A549 (cell line): ENCODE data around the gene ICAM5. TPM values are rescaled to one million over a fixed set of nuclear protein-coding genes. Genes with fewer than 3 reads are reported as not detected.

ENCODE experiments used
- ATAC-seq, 2 experiments: fragments of 200-7000 bp in 1 of 2; fragments of >200 bp in 1 of 2; cut with Nextera tagmentation in 1 of 2; cut with Tn5 transposase in 1 of 2; 3 replicates each; pipeline versions ENCODE4 v1.8.0 to v1.9.1; 2018 to 2020; ENCODE audit warnings: mild to moderate bottlenecking in 1 of 2, moderate library complexity in 1 of 2
- CTCF ChIA-PET: fragments of 300-600 bp; sonication (Branson Sonifier 250); formaldehyde crosslinking; extraction: SDS; loops from one replicate; lab custom pipeline; 2021; ENCODE audit warnings: antibody characterized with exemption, inconsistent platforms; lab: Yijun Ruan, JAX
- POLR2A ChIA-PET: fragments of 350-600 bp; formaldehyde crosslinking; extraction: SDS; loops from one replicate; lab custom pipeline; 2021; ENCODE audit warnings: antibody characterized with exemption, inconsistent platforms; lab: Yijun Ruan, JAX
- DNase-seq, 2 experiments: peaks; one replicate each; pipeline versions ENCODE4 v3.0.0 to v3.0.0-alpha.2; 2011 to 2016; ENCODE audit warnings: low read depth in 1 of 2, low spot score in 1 of 2
- FAIRE-seq: peaks from 2 replicates; lab custom pipeline; 2011; peaks lifted over from hg19 to GRCh38; lab: Jason Lieb, UNC
- H3K27ac ChIP-seq, 2 experiments: fragments of >200 bp; sonication (Bioruptor Twin); formaldehyde crosslinking; 3 replicates each; pipeline ENCODE4 v1.5.1; 2016 to 2017
- H3K4me1 ChIP-seq: fragments of >200 bp; sonication (Bioruptor Twin); formaldehyde crosslinking; 3 replicates; pipeline ENCODE4 v1.6.1; 2016
- H3K4me2 ChIP-seq: fragments of >200 bp; sonication (Bioruptor Twin); formaldehyde crosslinking; 3 replicates; pipeline ENCODE4 v1.6.1; 2016
- H3K4me3 ChIP-seq: fragments of >200 bp; sonication (Bioruptor Twin); formaldehyde crosslinking; 3 replicates; pipeline ENCODE4 v1.5.1; 2016
- H3K9me3 ChIP-seq: fragments of >200 bp; sonication (Bioruptor Twin); formaldehyde crosslinking; 3 replicates; pipeline ENCODE4 v1.6.1; 2016
- ATOH8 ChIP-seq: fragments of 250-450 bp; sonication (Bioruptor Pico); IDR thresholded peaks from 2 replicates; pipeline ENCODE4 v1.5.0; 2020; ENCODE audit warnings: low read depth, mild to moderate bottlenecking, moderate library complexity
- CBX2 ChIP-seq: fragments of 200-600 bp; sonication (generic); IDR thresholded peaks from 2 replicates; pipeline ENCODE4 v1.6.1; 2016; ENCODE audit warnings: low read depth, mild to moderate bottlenecking, borderline replicate concordance
- CHD2 ChIP-seq: fragments of 150-350 bp; IDR thresholded peaks from 2 replicates; pipeline ENCODE4 v1.6.1; 2014; ENCODE audit warnings: low read length; ENCODE audit not compliant: partially characterized antibody
- CHD4 ChIP-seq: fragments of 200-600 bp; sonication (generic); IDR thresholded peaks from 2 replicates; pipeline ENCODE4 v1.6.1; 2016; ENCODE audit warnings: antibody characterized with exemption, mild to moderate bottlenecking, borderline replicate concordance
- ESRRA ChIP-seq: fragments of 150-350 bp; IDR thresholded peaks from 2 replicates; pipeline ENCODE4 v1.6.1; 2014; ENCODE audit warnings: mild to moderate bottlenecking, low read length, borderline replicate concordance
- FOSB ChIP-seq: fragments of 250-450 bp; sonication (Bioruptor Pico); IDR thresholded peaks from 2 replicates; pipeline ENCODE4 v1.5.0; 2020; ENCODE audit warnings: mild to moderate bottlenecking, moderate library complexity
- GATA3 ChIP-seq: IDR thresholded peaks from 2 replicates; pipeline ENCODE4 v1.6.1; 2012; ENCODE audit warnings: borderline replicate concordance
- HDAC2 ChIP-seq: fragments of 200-600 bp; sonication (generic); IDR thresholded peaks from 2 replicates; pipeline ENCODE4 v1.6.1; 2016
- HEYL ChIP-seq: fragments of 250-450 bp; sonication (Bioruptor Pico); IDR thresholded peaks from 2 replicates; pipeline ENCODE4 v1.8.0; 2021; ENCODE audit warnings: mild to moderate bottlenecking, moderate library complexity
- JUN ChIP-seq, 2 experiments: fragments of >200 bp; sonication (Bioruptor Twin); formaldehyde crosslinking; IDR thresholded peaks; 2 replicates in 1 of 2; 3 replicates in 1 of 2; pipeline ENCODE4 v1.6.1; 2016 to 2017
- MAFK ChIP-seq: fragments of 450-650 bp; IDR thresholded peaks from 2 replicates; pipeline ENCODE4 v1.6.1; 2014; ENCODE audit not compliant: partially characterized antibody
- MAX ChIP-seq: IDR thresholded peaks from 2 replicates; pipeline ENCODE4 v1.6.1; 2012
- NFE2L2 ChIP-seq: fragments of 150-350 bp; conservative IDR thresholded peaks from 2 replicates; pipeline ENCODE4 v1.6.1; 2014; ENCODE audit warnings: low read length
- NPAS2 ChIP-seq: fragments of 250-450 bp; sonication (Bioruptor Pico); IDR thresholded peaks from 2 replicates; pipeline ENCODE4 v1.8.0; 2022; ENCODE audit warnings: mild to moderate bottlenecking, moderate library complexity, borderline replicate concordance
- PHF8 ChIP-seq: fragments of 200-600 bp; sonication (generic); IDR thresholded peaks from 2 replicates; pipeline ENCODE4 v1.6.1; 2016; ENCODE audit warnings: low read depth, mild to moderate bottlenecking, antibody characterized with exemption, moderate library complexity, borderline replicate concordance
- RCOR1 ChIP-seq: fragments of 150-350 bp; IDR thresholded peaks from 2 replicates; pipeline ENCODE4 v1.6.1; 2014; ENCODE audit warnings: antibody characterized with exemption, low read length, low read depth
- RNF2 ChIP-seq: fragments of 200-600 bp; sonication (generic); IDR thresholded peaks from 2 replicates; pipeline ENCODE4 v1.6.1; 2016; ENCODE audit warnings: low read depth, mild to moderate bottlenecking, antibody characterized with exemption, moderate library complexity, borderline replicate concordance
- SREBF2 ChIP-seq: fragments of 450-650 bp; IDR thresholded peaks from 2 replicates; pipeline ENCODE4 v1.6.1; 2014; ENCODE audit warnings: mild to moderate bottlenecking, moderate library complexity
- TP53 ChIP-seq: fragments of 250-450 bp; sonication (Bioruptor Pico); IDR thresholded peaks from 2 replicates; pipeline ENCODE4 v1.5.0; 2021; ENCODE audit warnings: mild to moderate bottlenecking, moderate library complexity
- ZC3H11A ChIP-seq: fragments of 450-650 bp; IDR thresholded peaks from 2 replicates; pipeline ENCODE4 v1.6.1; 2014; ENCODE audit warnings: antibody characterized with exemption, mild to moderate bottlenecking
- ZNF302 ChIP-seq: fragments of 250-450 bp; sonication (Bioruptor Pico); IDR thresholded peaks from 2 replicates; pipeline ENCODE4 v1.9.0; 2021; ENCODE audit warnings: inconsistent platforms, mild to moderate bottlenecking, moderate library complexity
- ZSCAN20 ChIP-seq: fragments of 250-450 bp; sonication (Bioruptor Pico); IDR thresholded peaks from 2 replicates; pipeline ENCODE4 v1.8.0; 2022; ENCODE audit warnings: mild to moderate bottlenecking, moderate library complexity
- WGBS: methylation state at CpG from one replicate; pipeline ENCODE4 v1.1.6; 2017; ENCODE audit errors: missing lambda C conversion rate; 5-methylcytosine and 5-hydroxymethylcytosine counted together
- polyA plus RNA-seq, 4 experiments: library from polyadenylated mRNA; depleted of rRNA in 3 of 4; stranded (reverse); fragments of >200 nt; fragmentation: RNase III in 1 of 4; extraction: RNeasy Plus Mini Kit Qiagen cat#74134 plus additional on column Dnase treatment in 1 of 4; gene quantifications; 2 replicates in 3 of 4; 3 replicates in 1 of 4; pipeline ENCODE4 v1.2.3, GENCODE V29; 2011 to 2017
- TF ChIP-seq, protein P1 (sequence below): IDR thresholded peaks from 2 replicates; pipeline ENCODE4 v1.6.1; 2012; ENCODE audit warnings: low read depth, borderline replicate concordance
- TF ChIP-seq, protein P2 (sequence below): IDR thresholded peaks from 2 replicates; pipeline ENCODE4 v1.6.1; 2012

The ICAM5 gene
- polyA plus RNA-seq, 2 of the 4 experiments (the other 2 are of a cell fraction), result 0.35 to 0.77 TPM

DNA sequence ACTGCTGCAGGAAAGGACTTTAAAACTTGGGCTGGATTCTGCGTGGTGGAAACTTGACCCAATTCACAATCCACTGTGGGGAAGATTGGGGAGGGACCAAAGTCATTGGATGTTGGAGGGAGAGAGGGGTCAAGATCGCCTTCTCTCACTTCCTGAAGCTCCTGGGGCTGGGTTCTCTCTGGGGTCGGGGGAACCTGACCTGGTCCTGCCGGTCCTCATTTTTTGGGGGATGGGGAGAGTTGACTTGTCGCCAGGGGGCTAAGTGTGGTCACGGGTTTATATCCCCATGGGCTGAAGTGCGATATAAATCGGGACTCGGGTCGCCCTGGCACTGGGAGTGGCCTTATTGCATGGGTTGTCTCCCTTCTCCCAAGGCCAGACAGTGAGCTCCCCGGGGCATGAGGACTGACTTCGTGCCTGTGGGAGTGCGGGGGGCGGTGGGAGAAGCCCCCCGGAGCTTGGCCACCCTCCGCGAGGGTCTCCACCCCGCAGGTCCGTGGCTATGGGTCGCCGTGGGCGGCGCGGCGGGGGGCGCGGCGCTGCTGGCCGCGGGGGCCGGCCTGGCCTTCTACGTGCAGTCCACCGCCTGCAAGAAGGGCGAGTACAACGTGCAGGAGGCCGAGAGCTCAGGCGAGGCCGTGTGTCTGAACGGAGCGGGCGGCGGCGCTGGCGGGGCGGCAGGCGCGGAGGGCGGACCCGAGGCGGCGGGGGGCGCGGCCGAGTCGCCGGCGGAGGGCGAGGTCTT lies 6.3 kb downstream of the ICAM5 start (continued):
- TF ChIP-seq RNF2, result no peak
- no peak for TF ChIP-seq MAFK
- TF ChIP-seq TP53 (CRISPR knock-in tag), result no peak
- TF ChIP-seq MAX, result no peak

DNA sequence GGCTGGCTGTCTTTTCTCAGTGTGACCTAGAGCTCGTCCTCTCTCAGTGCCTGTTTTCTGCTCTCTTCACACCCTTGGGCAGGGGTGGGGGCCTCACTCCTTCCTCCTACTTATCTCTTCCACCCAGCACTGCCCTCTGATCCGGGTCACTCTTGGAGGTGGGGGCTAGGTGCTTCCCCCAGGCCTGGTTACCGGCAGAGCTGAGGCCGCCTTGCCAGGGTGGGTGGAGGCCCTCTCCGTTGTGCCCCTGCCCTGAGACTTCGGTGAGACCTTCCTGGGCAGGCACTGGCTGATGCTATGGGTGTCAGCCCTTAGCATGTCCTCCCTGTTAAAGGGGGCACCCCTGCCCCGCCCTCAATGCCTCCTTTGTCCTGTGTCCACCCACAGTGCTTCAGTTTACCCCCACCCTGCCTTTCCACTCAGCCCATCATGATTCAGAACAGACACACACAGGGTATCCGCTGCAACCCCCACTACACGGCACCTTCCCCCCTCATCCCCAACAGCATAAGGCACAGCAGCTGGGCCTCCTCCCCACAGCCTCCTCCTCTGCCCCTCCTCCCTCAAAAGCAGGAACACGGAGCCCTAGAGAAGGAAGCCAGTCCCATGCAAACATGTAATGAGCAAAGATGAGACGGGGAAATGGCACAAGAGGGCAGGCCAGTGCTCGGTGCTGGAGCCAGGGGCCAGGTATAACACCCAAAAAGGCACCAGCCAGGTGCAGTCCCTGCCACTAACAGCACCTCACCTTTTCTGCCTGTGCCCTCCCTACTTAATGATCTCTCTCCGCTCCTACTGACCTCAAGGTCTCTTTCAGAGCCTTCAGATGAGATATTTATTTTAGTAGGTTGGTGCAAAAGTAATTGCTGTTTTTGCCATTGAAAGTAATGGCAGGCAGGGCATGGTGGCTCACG lies 10.1 kb downstream of the ICAM5 start:
- WGBS, result 55% methylated on average over 13 of the region's 14 CpGs
- Histone ChIP-seq H3K4me2 (no peak overlapping the region), H3K4me1 (no peaks in the 10 kb centered on the region), H3K4me3 (no peak overlapping the region), H3K9me3 (no peaks in the 10 kb centered on the region), H3K27ac (no peak overlapping the region)
- DNase-seq, result no peak
- FAIRE-seq, result no peak
- no peak for ATAC-seq
- ChIA-PET POLR2A (no interaction called here), CTCF (interaction anchor here (0.5 to 1.6 kb wide), 2 partner anchors 29 to 313 kb away, joined by 3 to 9 read pairs; partner anchors contain the start of gene ICAM1)
- no peak for TF ChIP-seq CHD2

DNA sequence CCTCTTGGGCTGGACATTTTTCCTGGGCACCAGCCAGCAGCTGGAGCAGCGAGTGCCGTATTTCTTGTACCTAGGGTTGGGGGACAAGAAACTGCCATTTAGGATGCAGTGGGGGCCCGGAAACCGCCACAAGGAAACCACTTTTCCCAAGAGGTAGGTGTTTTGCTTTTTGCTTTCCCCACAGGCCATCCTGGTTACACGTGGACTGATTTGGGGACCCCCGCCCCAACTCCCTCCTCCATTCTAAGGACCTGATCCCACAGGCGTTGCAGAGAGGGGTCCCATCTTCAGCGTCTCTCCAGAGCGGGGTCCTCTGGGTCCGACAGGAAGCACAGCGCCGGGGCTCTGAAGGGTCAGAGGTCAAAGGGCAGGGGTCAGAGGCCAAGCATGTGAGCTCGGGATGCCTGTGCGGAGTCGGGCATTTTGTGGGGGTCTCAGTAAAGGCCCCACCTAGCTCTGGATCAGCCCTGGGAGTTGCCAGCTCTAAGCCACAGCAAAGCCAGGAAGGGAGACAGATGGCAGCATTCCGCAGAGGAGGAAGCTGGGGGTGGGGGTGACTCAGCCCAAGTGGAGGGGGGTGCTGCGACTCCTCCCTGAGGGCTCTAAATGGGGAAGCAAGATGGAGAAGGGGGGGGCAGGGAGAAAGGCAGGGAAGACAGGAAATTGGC lies 15.5 kb downstream of the ICAM5 start:
- 89% methylated on average over 9 of the region's 17 CpGs for WGBS
- no peak for DNase-seq
- FAIRE-seq, result no peak
- ChIA-PET CTCF (interaction anchor here (0.7 to 2.0 kb wide), 5 partner anchors 12 to 86 kb away, joined by 3 to 5 read pairs (median 3); no protein-coding TSS in a partner anchor), POLR2A (no interaction called here)
- Histone ChIP-seq H3K9me3 (no peaks in the 10 kb centered on the region), H3K4me1 (no peaks in the 10 kb centered on the region), H3K4me3 (no peak overlapping the region), H3K27ac (no peak overlapping the region), H3K4me2 (no peak overlapping the region)
- TF ChIP-seq ZNF302 (CRISPR knock-in tag) (no peak), ESRRA (no peak), CBX2 (no peak), ZC3H11A (no peak), RCOR1 (no peak), HDAC2 (no peak), NPAS2 (CRISPR knock-in tag) (no peak), CHD4 (no peak), GATA3 (no peak)
- TF ChIP-seq, protein P1, sequence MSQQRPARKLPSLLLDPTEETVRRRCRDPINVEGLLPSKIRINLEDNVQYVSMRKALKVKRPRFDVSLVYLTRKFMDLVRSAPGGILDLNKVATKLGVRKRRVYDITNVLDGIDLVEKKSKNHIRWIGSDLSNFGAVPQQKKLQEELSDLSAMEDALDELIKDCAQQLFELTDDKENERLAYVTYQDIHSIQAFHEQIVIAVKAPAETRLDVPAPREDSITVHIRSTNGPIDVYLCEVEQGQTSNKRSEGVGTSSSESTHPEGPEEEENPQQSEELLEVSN, result no peak
- TF ChIP-seq, protein P2, sequence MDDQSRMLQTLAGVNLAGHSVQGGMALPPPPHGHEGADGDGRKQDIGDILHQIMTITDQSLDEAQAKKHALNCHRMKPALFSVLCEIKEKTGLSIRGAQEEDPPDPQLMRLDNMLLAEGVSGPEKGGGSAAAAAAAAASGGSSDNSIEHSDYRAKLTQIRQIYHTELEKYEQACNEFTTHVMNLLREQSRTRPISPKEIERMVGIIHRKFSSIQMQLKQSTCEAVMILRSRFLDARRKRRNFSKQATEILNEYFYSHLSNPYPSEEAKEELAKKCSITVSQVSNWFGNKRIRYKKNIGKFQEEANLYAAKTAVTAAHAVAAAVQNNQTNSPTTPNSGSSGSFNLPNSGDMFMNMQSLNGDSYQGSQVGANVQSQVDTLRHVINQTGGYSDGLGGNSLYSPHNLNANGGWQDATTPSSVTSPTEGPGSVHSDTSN, result no peak
- ATAC-seq, result no peak

- FAIRE-seq (no peak), DNase-seq (no peak), ATAC-seq (no peak)
- H3K9me3 ChIP-seq, result no peaks in the 10 kb centered on the region
- H3K4me2 ChIP-seq, result no peak overlapping the region
- no peak overlapping the region for H3K4me3 ChIP-seq
- H3K27ac ChIP-seq, result no peak overlapping the region
- H3K4me1 ChIP-seq, result no peaks in the 10 kb centered on the region
- POLR2A ChIA-PET, result no interaction called here
- 85% methylated on average over 5 of the region's 5 CpGs for WGBS
- CTCF ChIA-PET, result interaction anchor here (1.2 to 2.0 kb wide), 3 partner anchors 37 to 85 kb away, joined by 3 to 5 read pairs (median 3); no protein-coding TSS in a partner anchor
- TF ChIP-seq PHF8 (no peak), JUN (IDR thresholded peaks at IDR 0.05) (no peak), HEYL (CRISPR knock-in tag) (no peak), ZSCAN20 (no peak), FOSB (no peak), MAX (no peak), CBX2 (no peak), SREBF2 (no peak), NFE2L2 (no peak), ATOH8 (CRISPR knock-in tag) (no peak)
These were observed 16.6 kb downstream of the ICAM5 start for GRCh38 chr19:10306327-10306726.
